GM06990 (cell line): ENCODE results near the gene VAV2.

Experiments used
- DNase-seq: peaks from one replicate; pipeline ENCODE4 v3.0.0-alpha.2; 2011; ENCODE audit not compliant: insufficient read length; ENCODE audit errors: extremely low read depth
- H3K27me3 ChIP-seq: replicated peaks from 2 replicates; pipeline ENCODE4 v1.6.0; 2011; ENCODE audit warnings: low read length; ENCODE audit not compliant: control insufficient read depth, insufficient read depth
- H3K36me3 ChIP-seq: 2 replicates; pipeline ENCODE4 v1.5.1; 2011; ENCODE audit warnings: low read length; ENCODE audit not compliant: control insufficient read depth, insufficient read depth
- H3K4me3 ChIP-seq: replicated peaks from 2 replicates; pipeline ENCODE4 v1.5.1; 2011; ENCODE audit warnings: low read depth, mild to moderate bottlenecking, control low read depth, low read length
- CTCF ChIP-seq: IDR thresholded peaks from 2 replicates; pipeline ENCODE4 v1.5.1; 2011; ENCODE audit warnings: low read length, control low read depth, mild to moderate bottlenecking, inconsistent platforms; ENCODE audit not compliant: insufficient read depth, poor library complexity, severe bottlenecking

The VAV2 gene

DNA sequence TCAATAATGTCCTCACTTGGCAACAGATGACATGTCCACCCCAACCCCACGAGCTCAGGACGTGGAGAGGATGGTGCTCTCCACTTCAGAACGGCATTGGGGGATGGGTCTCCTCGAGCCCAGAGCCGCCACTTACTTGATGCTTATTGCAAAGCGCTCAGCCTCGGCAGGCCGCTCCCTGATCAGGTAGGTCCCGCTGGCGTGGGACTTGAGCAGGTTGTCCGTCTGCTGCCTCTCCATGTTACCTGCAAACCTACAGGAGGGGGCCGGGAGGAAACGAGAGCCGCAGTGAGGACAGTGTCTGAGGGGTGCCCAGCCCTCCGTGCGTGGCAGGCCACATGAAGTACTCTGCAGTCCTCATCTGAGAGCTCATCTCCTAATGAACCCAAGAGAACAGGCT, 217.3 kb downstream of the VAV2 start:
- peaks cover 61% of the 10 kb centered on the region for H3K36me3 ChIP-seq
- no peak for TF ChIP-seq CTCF

GRCh38 chr9:133773889-133774655, 218.1 kb downstream of the VAV2 start:
- Histone ChIP-seq H3K4me3 (no peak overlapping the region), H3K36me3 (peaks cover 57% of the 10 kb centered on the region), H3K27me3 (no peaks in the 10 kb centered on the region)
- TF ChIP-seq CTCF, result no peak
- no peak for DNase-seq

More for the DNA sequence above, 217.3 kb downstream of the VAV2 start:
- no peak for DNase-seq
- no peaks in the 10 kb centered on the region for H3K27me3 ChIP-seq
- no peak overlapping the region for H3K4me3 ChIP-seq

DNA sequence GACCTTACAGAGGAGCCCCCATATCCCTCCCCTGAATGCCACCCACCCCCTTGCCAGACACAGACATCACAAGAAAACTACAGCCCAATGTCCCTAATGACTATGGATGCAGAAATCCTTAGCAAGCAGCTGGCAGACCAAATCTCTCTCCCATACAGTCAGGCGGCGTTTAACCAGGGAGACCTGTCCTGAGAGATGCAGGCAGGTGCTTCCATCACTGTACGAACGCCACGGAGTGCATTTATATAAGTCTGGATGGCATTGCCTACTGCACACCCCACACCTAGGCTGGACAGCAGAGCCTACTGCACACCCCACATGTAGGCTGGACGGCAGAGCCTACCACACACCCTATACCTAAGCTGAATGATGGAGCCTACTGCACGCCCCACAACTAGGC, 219.5 kb downstream of the VAV2 start:
- no peaks in the 10 kb centered on the region for H3K27me3 ChIP-seq
- H3K36me3 ChIP-seq, result peaks cover 62% of the 10 kb centered on the region
- no peak overlapping the region for H3K4me3 ChIP-seq
- DNase-seq, result no peak
- no peak for TF ChIP-seq CTCF

GRCh38 chr9:133771486-133772482, 220.3 kb downstream of the VAV2 start:
- Histone ChIP-seq H3K4me3 (no peak overlapping the region), H3K36me3 (peaks cover 57% of the 10 kb centered on the region), H3K27me3 (no peaks in the 10 kb centered on the region)
- no peak for TF ChIP-seq CTCF
- no peak for DNase-seq

- DNase-seq, result no peak
- H3K36me3 ChIP-seq, result peaks cover 46% of the 10 kb centered on the region
- TF ChIP-seq CTCF, result no peak
Measured at GRCh38 chr9:133770076-133770777, 221.9 kb downstream of the VAV2 start.

More at GRCh38 chr9:133770076-133770777, 221.9 kb downstream of the VAV2 start:
- no peaks in the 10 kb centered on the region for H3K27me3 ChIP-seq
- no peak overlapping the region for H3K4me3 ChIP-seq
